ENCODE measurements around the gene UBQLN4. TPM values are rescaled to one million over a fixed set of nuclear protein-coding genes. Genes with fewer than 3 reads are reported as not detected.

Gene UBQLN4
- total and polyA plus RNA-seq, 2 of the 4 experiments (the other 2 are of a cell fraction), result 8.8 to 21.6 TPM

DNA sequence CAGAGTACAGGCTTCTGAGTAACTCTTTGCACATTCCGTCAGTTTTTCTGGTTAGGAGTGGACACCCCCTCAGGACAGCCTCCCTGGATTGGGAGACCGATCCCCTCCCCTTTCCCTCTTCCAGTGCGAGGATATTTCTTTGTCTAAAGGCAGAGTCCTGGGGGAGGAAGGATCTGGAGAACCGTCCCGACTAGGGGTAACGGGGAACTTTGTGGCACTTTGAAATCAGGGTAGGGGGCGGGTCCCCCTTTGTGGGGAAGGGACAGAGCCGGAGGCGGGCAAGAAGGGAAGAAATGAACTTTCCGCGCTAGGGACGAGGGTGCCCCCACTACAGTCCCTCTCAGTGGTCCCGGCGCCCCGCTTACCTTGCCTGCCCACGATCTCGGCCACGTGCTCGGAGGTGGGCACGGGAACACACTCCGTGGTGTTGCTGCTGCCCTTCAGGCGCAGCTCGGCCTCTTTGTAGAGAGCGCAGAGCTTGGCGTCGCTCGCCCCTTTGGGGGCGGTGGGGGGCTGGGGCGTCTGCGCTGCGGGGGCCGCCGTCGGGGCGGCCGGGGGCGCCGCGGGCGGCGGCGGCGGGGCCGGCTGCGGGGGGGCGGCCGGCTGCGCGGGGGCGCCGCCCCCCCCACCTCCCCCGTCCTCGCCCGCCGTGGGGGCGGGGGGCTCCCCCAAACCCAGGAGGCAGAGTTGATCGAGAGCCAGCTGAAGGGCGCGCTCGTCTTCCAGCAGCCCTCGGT lies 27.8 kb upstream of the UBQLN4 start:
- dilution Hi-C loops (cut with HindIII; ENCODE audit: low sequenced_read_pairs, unreplicated experiment) (no loop called here), in situ Hi-C loops (cut with MboI; ENCODE audit: low sequenced_read_pairs) (no loop called here), intact Hi-C loops (cut with micrococcal nuclease) (no loop called here)
- peaks cover 10% of the 10 kb centered on the region for H3K9me1 ChIP-seq (ENCODE audit: insufficient read depth, low read length)
- ATAC-seq (ENCODE audit: low read depth), result peak; percentile 18
- BruUV-seq (replicated peaks), result no TSS peak
- H3K9ac ChIP-seq (ENCODE audit: low read depth, low read length), result peak overlapping the region; percentile 94
- peaks cover 15% of the 10 kb centered on the region for H3K36me3 ChIP-seq (ENCODE audit: control insufficient read depth, insufficient read depth, low read length)
- CTCF ChIA-PET, result no interaction called here
- peak overlapping the region; percentile 71 for H3K4me3 ChIP-seq (ENCODE audit: insufficient read depth, low read depth, low read length)
- peak overlapping the region; percentile 91 for H3K27ac ChIP-seq (ENCODE audit: insufficient read depth, low read length)
- H2AK9ac ChIP-seq (replicated peaks; ENCODE audit: low read depth, low read length, poor library complexity), result peak overlapping the region; percentile 98
- H3K23ac ChIP-seq (ENCODE audit: low read depth, low read length), result peak overlapping the region; percentile 87; the same call in 1 of the 2 replicates
- POLR2A ChIA-PET (ENCODE audit: unreplicated experiment), result no interaction called here
- peak overlapping the region; percentile 87 for H4K91ac ChIP-seq (ENCODE audit: insufficient read depth, low read depth, low read length)
- peak overlapping the region; percentile 77 to 91 for H4K8ac ChIP-seq (ENCODE audit: low read depth in 2 of 2, low read length in 2 of 2)
- peaks cover 19% of the 10 kb centered on the region for H3K4me1 ChIP-seq (ENCODE audit: control insufficient read depth, insufficient read depth, low read length)
- H3K27me3 ChIP-seq (ENCODE audit: control insufficient read depth, insufficient read depth, low read length), result no peaks in the 10 kb centered on the region
- H3K79me1 ChIP-seq (ENCODE audit: low read depth in 1 of 2, low read length in 2 of 2), result peaks cover 29 to 89% of the 10 kb centered on the region in 2 experiments
- H4K5ac ChIP-seq (ENCODE audit: low read depth, low read length), result peak overlapping the region; percentile 78
- H3K9me3 ChIP-seq (ENCODE audit: control insufficient read depth, insufficient read depth, low read length), result no peaks in the 10 kb centered on the region
- H2BK120ac ChIP-seq (ENCODE audit: low read depth, low read length), result peak overlapping the region; percentile 19
- H4K20me1 ChIP-seq (ENCODE audit: insufficient read depth, low read length), result peaks cover 21% of the 10 kb centered on the region
- H2AFZ ChIP-seq (replicated peaks; ENCODE audit: low read length, poor library complexity), result peak overlapping the region; percentile 87
- peak overlapping the region; percentile 89 for H3K4ac ChIP-seq (ENCODE audit: low read depth, low read length)
- H3K56ac ChIP-seq (ENCODE audit: extremely low read depth, insufficient read depth, low read length), result peak overlapping the region; percentile 82
- H2AK5ac ChIP-seq (ENCODE audit: low read depth, low read length), result peak overlapping the region; percentile 96
- H3K14ac ChIP-seq (replicated peaks; ENCODE audit: low read depth, low read length), result peak overlapping the region; percentile 89
- peak overlapping the region; percentile 48 for H2BK5ac ChIP-seq (ENCODE audit: low read depth, low read length, poor library complexity, severe bottlenecking)
- peak overlapping the region; percentile 92 for H3K4me2 ChIP-seq (ENCODE audit: low read depth, low read length)
- H3K18ac ChIP-seq (ENCODE audit: low read depth, low read length), result peak overlapping the region; percentile 43; the same call in 1 of the 2 replicates
- DNase-seq, result peak; percentile 35
- 0% methylated on average over 6 of the region's 61 CpGs; no CpG with 5 or more reads in 1 of the 2 experiments for WGBS, 2 experiments (ENCODE audit: extremely low coverage in 2 of 2, insufficient read length in 1 of 2)
- H2BK15ac ChIP-seq (ENCODE audit: low read depth, low read length), result no peak overlapping the region; the same call in 2 of the 3 replicates
- H2BK20ac ChIP-seq (ENCODE audit: low read depth, low read length), result no peak overlapping the region
- TF ChIP-seq, protein P1, sequence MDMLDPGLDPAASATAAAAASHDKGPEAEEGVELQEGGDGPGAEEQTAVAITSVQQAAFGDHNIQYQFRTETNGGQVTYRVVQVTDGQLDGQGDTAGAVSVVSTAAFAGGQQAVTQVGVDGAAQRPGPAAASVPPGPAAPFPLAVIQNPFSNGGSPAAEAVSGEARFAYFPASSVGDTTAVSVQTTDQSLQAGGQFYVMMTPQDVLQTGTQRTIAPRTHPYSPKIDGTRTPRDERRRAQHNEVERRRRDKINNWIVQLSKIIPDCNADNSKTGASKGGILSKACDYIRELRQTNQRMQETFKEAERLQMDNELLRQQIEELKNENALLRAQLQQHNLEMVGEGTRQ (IDR thresholded peaks at IDR 0.05; ENCODE audit: low read depth, low read length), result peak; percentile 44; the same call in 1 of the 2 replicates
- TF ChIP-seq RAD21 (IDR thresholded peaks at IDR 0.05; ENCODE audit: low read length), result no peak
- TF ChIP-seq, protein P2, sequence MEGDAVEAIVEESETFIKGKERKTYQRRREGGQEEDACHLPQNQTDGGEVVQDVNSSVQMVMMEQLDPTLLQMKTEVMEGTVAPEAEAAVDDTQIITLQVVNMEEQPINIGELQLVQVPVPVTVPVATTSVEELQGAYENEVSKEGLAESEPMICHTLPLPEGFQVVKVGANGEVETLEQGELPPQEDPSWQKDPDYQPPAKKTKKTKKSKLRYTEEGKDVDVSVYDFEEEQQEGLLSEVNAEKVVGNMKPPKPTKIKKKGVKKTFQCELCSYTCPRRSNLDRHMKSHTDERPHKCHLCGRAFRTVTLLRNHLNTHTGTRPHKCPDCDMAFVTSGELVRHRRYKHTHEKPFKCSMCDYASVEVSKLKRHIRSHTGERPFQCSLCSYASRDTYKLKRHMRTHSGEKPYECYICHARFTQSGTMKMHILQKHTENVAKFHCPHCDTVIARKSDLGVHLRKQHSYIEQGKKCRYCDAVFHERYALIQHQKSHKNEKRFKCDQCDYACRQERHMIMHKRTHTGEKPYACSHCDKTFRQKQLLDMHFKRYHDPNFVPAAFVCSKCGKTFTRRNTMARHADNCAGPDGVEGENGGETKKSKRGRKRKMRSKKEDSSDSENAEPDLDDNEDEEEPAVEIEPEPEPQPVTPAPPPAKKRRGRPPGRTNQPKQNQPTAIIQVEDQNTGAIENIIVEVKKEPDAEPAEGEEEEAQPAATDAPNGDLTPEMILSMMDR (conservative IDR thresholded peaks at IDR 0.05; ENCODE audit: low read depth, low read length), result no peak
- peak; percentile 91 for TF ChIP-seq MXI1 (IDR thresholded peaks at IDR 0.05; ENCODE audit: borderline replicate concordance, low read depth, low read length)
- peak; percentile 21; the same call in 1 of the 2 replicates for TF ChIP-seq BHLHE40 (IDR thresholded peaks at IDR 0.05; ENCODE audit: low read depth, low read length)
